SHP77 treated with DMSO at 0.1 percent for 48 hours (cell line): ENCODE measurements around the gene AGAP1.

ENCODE experiments used
- DNase-seq: peaks from one replicate; lab custom pipeline; 2025; lab: John Stamatoyannopoulos, UW

AGAP1 gene

DNA sequence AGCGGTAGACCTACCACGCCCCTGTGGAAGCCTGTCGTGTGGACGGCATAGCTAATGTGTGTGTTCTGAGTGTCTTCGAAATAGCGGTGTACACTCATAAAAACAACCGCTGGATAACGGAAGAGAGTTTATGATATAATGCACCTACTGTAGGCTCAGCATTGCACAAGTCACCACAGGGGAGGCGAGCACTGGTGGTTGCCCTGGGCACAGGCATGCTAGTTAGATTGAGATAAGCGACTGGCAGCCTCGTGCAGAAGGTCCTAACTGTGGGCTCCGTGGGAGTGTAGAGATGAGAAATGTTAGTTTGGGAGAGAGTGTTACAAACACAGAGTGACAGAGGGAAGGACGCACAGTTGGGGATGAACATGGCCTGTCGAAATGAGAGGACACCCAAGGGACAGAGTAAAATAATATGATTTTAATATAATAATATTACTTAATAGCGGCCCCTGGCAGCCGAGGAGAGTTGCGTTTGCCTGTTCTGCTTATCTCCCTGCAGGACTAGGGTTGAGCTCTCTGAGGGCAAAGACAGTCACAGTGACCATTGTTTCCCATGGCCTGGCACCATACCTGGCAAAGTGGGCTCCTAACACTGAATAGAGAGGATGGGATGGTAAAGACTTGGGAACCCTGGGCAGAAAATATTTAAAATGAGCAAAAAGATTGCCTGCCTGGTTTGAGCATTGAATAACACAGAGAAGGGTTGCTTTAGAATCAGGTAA is 470.2 kb downstream of the AGAP1 start:
- no peak for DNase-seq

DNA sequence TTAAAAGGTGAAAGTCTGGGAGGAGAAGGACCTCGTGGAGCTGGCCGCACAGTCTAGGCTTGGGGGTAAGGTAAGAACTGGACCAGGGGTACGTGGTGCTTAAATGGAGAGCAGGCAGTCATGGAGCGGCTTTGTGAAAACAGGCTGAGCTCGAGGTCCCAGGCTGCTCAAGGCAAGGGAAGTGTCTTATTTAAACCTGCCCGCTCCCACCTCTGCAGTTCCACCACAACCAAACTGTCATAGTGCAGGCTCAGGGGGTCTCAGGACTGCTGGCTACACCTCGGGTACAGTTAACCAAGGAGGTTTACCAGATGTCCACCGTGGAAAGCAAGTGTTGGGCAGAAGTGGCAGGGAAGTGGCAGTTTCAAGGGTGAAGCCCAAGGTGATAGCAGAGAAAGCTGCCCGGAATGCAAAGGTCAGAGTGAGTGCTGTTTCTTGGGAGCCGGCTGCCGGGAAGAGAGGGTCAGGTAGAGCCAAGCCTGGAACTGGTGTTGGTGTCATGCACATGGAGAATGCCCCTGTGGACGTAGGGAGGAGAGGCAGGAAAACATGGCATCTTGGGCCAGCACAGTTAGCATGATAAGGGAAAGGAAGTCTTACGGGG is 471.0 kb downstream of the AGAP1 start:
- no peak for DNase-seq

DNA sequence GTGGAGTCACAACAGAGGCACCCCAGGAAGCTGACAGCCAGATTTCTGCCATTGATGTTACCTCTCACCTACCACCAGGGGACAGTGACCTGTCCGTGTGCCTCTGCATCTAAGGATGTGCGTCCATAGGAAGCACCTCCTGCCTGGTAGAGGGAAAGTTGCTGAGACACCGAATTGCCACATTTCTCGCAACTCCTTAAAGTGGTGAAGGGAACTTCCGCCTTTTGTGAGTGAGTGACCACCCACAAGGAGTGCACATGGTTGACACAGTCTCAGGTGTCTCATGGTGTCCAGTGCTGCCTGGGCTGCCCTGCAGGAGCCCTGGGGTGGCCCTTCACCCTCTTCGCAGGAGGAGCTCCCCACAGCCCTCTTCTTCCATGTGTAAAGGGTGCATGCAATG is 472.6 kb downstream of the AGAP1 start:
- DNase-seq, result no peak

DNA sequence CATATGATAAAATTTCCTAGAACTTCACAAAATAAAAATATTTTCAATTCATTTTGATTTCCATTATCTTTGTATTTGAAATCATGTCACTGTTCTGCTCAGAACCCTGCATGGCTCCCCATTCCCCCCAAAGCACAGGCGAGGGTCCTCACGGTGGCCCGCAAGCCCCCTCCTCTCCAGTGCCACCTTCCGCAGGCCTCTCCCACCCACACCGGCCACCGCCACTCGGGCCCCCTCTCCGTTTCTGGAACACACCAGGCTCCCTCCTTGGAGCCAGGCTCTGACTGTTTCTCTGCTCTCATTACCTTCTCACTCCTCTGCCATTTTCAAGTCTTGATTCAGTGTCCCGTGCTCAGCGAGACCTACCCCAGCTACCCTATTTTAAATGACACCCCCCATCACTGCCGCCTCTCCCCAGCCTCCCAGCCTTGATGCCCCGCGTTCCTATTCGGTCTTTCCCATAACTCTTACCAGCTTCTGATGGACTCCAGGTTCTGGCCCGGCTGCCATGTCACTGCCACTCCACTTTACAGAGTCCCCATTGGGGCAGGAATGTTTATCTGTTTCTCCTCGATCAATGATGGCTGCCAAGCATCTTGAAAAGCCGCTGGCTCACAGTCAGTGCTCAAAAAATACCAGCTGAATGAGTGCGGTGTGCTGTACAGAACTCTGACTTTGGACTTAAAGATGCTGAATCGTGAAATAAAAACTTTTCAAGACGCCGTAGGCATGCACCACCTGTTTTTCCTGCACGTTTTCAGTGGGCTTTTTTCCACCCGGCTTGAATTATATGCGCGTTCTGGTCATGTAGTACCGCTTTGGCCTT is 473.3 kb downstream of the AGAP1 start:
- DNase-seq, result no peak

DNA sequence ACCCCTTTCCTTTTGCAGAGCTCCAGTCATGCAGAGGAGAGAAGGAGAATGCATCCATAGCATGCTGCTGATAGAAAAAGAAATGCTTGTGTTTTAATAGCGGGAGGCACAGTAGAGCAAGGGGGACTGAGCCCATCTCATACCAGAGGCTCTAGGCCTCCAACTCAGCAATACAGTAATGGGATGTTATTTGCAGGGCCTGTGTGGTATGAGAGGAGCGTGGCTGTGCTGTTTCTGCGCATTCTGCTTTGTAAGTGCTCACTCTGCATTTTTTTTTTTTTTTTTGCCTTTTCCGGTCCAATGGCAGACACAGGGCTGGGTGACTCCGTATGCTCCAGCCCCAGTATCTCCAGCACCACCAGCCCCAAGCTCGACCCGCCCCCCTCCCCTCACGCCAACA is 474.3 kb downstream of the AGAP1 start:
- DNase-seq, result no peak

DNA sequence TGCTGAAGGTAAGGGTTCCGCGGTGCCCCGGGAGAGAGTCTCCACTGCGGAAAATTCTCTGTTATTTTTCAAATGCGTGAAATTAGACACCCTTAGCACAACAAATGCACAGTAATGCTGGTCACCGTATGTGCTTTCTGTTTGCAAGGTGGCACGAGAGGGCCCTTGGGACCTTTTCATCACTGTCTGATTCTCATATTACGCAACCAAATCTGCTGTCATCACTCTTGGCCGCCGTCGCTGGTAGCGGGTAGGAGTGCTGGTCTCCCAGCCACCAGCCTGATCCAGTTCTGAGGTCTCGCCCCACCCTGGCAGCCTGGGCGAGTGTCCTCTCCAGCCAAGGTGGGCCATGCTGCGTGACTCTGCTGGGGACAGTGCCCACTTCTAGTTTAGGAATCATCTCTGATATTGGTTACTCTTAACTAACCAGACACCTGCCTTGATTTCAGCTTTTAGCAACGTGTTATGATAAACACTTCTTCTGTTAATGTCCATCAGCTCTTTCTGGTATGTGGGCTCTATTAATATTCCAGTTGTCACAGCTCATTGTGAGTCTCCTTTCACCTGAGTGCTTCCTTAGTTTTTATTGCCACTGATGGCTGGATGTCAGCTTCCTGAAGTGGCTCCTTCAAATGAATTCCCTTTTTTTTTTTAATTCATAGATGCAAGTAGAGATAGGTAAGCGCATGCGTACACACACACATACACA is 474.9 kb downstream of the AGAP1 start:
- no peak for DNase-seq

DNA sequence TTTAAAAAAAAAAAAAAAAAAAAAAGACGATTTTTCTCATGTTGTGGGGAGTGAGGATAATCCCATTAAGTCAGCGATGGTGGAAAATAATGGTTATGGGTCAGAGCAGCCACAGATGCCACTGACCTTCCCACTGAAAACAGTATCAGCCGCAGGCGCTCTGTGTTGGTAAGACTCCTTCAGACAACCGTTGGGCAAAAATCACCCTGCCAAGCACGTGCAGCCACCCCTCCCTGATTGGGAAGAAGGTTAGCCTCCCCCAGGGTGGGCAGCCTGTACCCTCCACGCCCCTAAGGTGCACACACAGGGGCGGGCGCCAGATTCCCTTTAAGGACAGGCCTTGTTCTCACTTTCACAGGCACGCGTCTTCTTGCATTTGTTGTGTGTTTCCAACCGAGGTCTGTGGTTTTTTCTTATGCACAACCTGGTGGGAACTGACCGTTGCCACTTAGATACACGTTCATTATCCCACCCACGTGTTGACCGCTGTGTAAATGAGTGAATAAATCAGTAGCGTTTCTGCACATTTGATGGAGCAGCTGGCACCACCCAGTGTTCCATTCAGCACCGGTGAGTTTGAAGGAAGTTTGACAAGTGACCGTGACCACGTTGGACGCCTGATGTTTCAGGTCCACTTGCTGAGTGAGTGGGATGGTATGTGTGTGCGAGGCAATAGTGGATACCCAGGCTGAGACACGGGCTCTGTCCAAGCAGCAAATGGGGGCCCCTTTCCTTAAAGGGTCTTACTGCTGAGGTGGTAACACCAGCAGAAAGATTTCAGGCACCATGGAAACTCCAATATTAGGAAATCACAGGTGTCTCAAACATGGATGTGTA is 476.6 kb downstream of the AGAP1 start:
- DNase-seq, result no peak

DNA sequence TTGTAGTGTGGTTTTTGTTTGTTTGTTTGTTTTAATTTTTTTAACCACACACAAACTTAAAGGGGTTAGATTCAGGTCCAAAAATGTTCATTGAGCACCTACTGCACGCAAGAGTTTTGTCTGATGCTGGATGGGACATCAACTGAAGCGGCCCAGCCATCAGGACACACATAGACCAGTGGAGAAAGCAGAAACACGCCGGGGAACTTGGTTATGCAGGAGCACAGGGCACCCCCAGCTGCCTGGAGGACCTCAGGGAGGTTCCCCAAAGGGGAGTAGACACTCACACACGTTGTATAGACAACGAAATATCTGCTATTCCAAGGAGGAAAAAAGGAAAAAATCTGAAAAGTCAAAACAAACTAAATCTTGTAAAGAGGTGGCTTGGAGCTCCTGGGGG is 482.7 kb downstream of the AGAP1 start:
- DNase-seq, result no peak

DNA sequence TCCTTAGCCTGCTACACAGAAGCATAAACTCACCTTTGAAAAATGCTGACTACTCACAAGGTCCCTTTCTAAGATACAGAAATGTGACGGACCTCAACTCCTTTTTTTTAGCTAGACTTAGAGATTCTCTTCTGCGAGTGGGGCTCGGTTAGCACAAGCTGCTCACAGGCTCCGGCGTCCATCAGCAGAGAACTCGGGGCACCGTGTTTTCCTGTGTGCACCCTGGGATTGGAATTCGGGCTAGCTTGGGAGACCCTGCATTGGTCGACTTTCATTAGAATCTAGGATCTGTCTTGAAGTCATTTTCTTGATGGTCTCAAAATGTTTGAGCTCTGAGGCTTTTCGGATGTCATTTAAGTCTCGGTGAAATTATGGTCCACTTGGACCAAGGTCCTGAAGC is 483.1 kb downstream of the AGAP1 start:
- DNase-seq, result no peak

DNA sequence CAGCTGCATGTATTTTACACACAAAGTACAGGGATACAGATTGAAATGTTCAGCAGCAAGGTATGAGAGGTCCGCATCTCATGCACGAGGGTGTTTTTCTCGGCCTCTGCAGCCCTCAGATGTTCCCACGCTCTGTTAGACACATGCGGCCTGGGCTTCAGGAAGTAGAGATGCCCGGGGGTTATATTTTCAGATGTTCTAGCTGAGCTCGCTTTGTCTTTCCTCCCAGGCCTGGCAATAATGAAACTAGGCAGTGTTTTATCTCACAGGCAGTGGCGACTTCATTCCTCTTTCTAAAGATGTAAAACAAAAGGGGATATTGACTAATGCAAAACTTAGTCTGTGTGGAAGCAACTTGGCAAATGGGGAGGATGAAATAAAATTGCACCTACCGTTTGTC is 483.6 kb downstream of the AGAP1 start:
- DNase-seq, result no peak

DNA sequence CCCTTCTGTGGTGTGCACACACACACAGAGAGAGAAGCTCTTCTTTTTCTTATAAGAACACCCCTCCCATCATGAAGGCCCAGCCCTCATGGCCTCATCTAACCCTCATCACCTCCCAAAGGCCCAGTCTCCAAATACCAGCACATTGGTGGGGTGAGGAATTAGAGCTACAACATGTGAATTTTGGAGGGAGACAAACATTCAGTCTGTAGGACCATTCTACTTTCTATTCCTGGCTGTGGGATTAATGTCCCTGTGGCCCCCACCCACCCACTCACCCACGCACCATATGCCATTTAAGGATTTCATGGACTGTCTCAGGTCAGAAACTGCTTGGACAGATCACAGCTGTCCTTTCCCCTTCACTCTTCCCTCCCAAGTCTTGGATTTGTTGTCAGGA is 484.2 kb downstream of the AGAP1 start:
- no peak for DNase-seq

DNA sequence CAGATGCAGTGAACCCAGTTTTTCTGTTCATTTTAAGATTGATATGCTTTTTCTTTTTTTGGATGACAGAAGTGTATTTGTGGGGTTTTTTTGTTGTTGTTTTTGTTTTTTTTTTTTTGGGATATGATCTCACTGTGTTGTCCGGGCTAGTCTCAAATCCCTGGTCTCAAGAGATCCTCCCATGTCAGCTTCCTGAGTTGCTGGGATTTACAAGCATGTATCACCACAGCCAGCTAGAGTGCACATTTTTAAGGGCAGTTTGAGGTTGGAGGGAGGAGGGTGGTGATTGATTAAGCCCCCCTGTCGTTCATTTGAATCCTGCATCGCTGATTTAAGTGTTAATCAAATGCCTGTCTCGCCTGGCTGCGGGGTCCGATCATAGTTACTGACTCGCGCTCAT is 485.2 kb downstream of the AGAP1 start:
- DNase-seq, result no peak

DNA sequence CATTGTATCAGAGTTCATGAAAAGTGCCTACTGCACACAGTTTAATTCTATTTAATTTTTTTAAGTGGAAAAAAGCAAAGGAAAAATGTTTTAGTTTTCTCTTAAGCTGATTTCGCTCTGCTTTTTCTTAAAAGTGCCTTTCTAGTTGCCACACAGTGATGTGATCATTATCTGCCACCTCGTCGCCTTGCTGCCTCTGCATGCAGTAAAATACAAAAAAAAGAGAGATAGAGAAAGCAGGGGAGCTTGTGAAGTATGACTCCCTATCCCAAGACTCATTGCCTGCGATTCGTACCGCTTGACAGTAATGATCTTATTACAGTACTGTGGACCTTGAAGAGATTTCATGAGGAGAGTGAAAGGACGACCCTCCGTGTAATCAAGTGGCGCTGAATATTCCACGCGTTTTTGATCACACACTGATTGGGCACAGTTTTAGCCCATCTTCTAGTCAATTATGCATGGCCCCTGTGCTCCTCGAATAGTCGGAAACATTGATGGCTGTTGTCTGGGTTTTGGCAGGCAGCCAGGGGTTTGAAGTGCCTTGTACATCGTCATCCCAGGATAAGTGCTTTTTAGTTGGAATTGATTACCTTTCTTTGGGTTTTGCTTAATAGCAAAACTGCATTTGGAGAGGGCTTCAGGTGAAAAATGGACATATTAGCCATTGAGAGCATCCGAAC is 486.1 kb downstream of the AGAP1 start:
- DNase-seq, result no peak

DNA sequence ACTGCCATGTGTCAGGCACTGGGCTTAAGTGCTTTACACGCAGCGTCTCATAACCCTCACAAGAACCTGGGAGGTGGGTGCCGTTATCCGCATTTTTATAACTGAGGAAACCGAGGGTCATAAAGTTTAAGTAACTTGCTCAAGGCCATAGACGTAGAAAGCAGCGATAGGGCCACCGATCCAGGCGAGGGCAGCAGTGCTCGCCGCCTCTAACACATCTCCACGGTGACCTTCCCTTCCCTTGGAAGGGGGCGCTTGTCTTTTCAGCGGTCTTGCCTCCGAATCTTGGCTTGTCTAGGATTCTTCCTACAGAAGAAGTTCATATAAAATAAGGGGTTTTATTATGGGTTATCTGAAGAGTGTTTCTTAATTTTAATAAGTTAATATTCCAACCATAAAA is 487.8 kb downstream of the AGAP1 start:
- no peak for DNase-seq

DNA sequence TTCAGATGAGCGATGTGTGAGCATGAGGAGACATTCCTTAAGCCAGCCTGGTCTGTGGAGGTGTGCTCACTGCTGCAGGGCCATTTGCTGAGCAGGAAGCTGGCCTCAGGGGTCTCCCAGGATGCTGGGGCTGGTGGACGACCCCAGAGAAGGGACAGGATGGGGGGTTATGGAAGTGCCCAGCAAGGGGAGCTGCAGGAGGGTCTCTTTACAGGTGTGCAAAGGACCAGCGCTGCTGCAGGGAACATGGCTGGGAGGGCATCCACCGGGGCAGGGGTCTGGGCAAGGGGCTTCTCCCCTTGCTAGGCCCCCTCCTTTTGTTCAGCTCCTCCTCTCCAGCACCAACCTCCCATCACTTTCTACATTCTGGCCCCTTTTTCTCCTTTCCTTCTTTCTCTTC is 489.2 kb downstream of the AGAP1 start:
- DNase-seq, result no peak

DNA sequence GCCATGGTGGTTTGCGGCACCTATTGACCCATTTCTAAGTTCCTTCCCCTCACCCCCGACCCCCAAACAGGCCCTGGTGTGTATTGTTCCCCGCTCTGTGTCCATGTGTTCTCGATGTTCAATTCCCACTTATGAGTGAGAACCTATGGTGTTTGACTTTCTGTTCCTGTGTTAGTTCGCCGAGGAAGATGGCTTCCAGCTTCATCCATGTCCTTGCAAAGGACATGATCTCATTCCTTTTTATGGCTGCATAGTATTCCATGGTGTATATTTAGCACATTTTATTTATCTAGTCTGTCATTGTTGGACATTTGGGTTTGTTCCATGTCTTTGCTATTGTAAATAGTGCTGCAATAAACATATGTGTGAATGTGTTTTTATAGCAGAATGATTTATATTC is 490.7 kb downstream of the AGAP1 start:
- DNase-seq, result no peak

DNA sequence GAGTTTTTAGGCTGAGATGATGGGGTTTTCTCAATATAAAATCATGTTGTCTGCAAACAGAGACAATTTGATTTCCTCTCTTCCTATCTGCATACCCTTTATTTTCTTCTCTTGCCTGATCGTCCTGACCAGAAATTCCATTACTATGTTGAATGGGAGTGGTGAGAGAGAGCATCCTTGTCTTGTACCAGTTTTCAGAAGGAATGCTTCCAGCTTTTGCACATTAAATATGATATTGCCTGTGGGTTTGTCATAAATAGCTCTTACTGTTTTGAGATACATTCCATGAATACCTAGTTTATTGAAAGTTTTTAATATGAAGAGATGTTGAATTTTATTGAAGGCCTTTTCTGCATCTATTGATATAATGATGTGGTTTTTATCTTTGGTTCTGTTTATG is 492.5 kb downstream of the AGAP1 start:
- DNase-seq, result no peak

DNA sequence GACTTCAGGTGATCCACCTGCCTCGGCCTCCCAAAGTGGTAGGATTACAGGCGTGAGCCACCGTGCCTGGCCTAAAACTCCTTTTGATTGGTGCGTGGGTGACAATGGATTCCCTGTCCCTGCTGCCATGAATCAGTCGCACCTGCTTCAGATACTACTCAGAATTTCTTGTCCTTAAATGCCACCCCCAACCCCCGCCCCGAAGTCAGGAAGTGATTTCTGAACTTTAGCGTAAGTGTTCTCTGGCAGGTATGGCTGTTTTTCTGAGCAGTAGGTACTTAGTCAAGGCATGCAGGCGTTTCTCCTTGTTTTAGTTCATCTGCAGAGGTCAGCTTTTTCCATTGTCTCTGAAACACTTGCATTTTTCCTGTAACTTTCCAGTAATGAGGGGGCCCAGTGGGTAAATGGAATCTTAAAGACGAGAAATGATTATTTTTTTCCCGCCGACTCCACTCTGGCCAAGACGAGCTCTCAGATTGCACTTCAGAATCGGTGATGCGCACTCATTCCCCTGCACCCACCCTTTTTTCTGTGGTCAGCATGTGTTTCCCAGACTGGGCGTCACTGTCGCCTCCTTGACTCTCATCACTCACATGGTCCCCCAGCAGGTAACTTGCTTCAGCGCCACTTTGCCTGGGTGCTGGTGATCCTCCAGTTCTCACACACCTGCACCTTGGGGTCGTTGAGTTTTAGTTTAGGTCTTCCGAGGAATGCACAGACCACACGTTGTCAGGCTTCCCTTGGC is 494.6 kb downstream of the AGAP1 start:
- no peak for DNase-seq

DNA sequence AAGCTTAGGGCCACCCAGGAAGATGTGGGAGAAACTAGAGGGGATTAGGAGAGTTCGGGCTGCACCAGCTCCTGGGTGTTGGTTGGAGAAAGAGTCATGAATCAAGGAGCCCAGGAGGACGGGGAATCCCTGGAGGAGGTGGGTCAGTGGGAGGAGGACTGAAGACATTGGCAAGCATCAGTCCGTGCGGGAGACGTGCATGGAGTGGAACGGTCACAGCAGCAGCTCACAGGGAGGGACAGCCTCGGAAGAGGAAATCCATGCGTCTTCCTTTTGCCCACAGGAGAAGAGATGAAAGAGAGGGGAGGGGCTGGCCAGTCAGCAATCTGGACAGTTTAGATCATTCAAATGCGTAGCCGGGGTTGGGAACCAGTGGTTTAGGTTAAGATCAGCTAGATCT is 495.7 kb downstream of the AGAP1 start:
- no peak for DNase-seq

DNA sequence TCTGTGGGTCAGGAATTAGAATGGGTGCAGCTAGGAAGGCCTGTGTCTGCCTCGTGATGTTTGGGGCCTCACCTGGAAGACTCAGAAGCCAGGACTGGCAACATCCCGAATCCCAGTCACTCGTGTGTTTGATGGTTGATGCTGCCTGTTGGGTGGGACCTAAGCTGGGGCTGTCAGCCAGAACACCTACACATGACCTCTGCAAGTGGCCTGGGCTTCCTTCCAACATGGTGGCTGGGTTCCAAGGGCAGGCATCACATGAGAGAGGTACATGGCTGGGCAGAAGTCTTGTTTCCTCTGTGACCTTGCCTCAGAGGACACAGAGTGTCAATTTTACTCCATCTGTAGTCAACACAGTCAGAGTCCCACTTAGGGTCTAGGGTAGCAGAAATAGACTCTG is 496.5 kb downstream of the AGAP1 start:
- DNase-seq, result no peak
